A549 treated with DMSO at 1 μM for 4 hours (cell line): ENCODE measurements around the gene RETREG3. TPM values are rescaled to one million over a fixed set of nuclear protein-coding genes. Genes with fewer than 3 reads are reported as not detected.

Experiments
- total RNA-seq: library from RNA; stranded (reverse); fragments of 200-300 nt; extraction: Qiagen RNA extraction; gene quantifications from 5 replicates; pipeline ENCODE4 v1.2.3, GENCODE V29; 2022; ENCODE audit warnings: low read depth

The RETREG3 gene
- total RNA-seq = 28.1 to 34.5 TPM (median 32.2 TPM) in 5 replicates

GRCh38 chr17:42609182-42609813 lies at the start of gene RETREG3, which contains the start of gene TUBG1:
TSS of gene RETREG3 (minus strand) at chr17:42609374. CDS start at chr17:42609324, 50 bp downstream.
TSS of gene TUBG1 (plus strand) at chr17:42609683. CDS start at chr17:42609738, 55 bp downstream.

GRCh38 chr17:42577532-42578281 lies 31.5 kb downstream of the RETREG3 start, which contains the start of gene PSMC3IP:
TSS of gene PSMC3IP (minus strand) at chr17:42577729. CDS start at chr17:42577686, 43 bp downstream.

GRCh38 chr17:42566883-42567573 lies 42.1 kb downstream of the RETREG3 start, which contains the start of gene MLX:
TSS of gene MLX (plus strand) at chr17:42567100. CDS start at chr17:42567125, 25 bp downstream.

GRCh38 chr17:42561897-42562387 lies 47.2 kb downstream of the RETREG3 start, which contains the start of gene COASY:
TSS of gene COASY (plus strand) at chr17:42562148. CDS start at chr17:42562623, 475 bp downstream.

GRCh38 chr17:42552736-42553135 lies 56.4 kb downstream of the RETREG3 start, which contains the start of gene HSD17B1:
TSS of gene HSD17B1 (plus strand) at chr17:42552923. CDS start at chr17:42552934, 11 bp downstream.

GRCh38 chr17:42536048-42536371 lies 73.2 kb downstream of the RETREG3 start, which contains the start of gene NAGLU:
TSS of gene NAGLU (plus strand) at chr17:42536241. CDS start at chr17:42536273, 32 bp downstream.

Other genes starting within 250 kb of the RETREG3 start
- gene STAT3, start 220.9 kb downstream of the RETREG3 start, total RNA-seq = 73.6 to 93.7 TPM (median 89.8 TPM) in 5 replicates
- 454 to 515 TPM (median 493 TPM) in 5 replicates for gene CAVIN1, start 186.1 kb downstream of the RETREG3 start, total RNA-seq
- 36.9 to 55.3 TPM (median 45.9 TPM) in 5 replicates for gene ATP6V0A1, start 150.5 kb downstream of the RETREG3 start, total RNA-seq
- 41.6 to 46.5 TPM (median 43.3 TPM) in 5 replicates for gene NAGLU, start 73.1 kb downstream of the RETREG3 start, total RNA-seq
- 0.84 to 1.5 TPM (median 1.4 TPM) in 5 replicates for gene HSD17B1, start 56.5 kb downstream of the RETREG3 start, total RNA-seq
- gene COASY, start 47.2 kb downstream of the RETREG3 start, total RNA-seq = 109 to 137 TPM (median 125 TPM) in 5 replicates
- gene MLX, start 42.3 kb downstream of the RETREG3 start, total RNA-seq = 51.9 to 63.2 TPM (median 59.8 TPM) in 5 replicates
- 35.4 to 41.6 TPM (median 37.2 TPM) in 5 replicates for gene PSMC3IP, start 31.6 kb downstream of the RETREG3 start, total RNA-seq
- gene TUBG1, start 309 bp upstream of the RETREG3 start, total RNA-seq = 140 to 165 TPM (median 152 TPM) in 5 replicates
- gene TUBG2, start 49.9 kb upstream of the RETREG3 start, total RNA-seq = 18.0 to 26.0 TPM (median 23.3 TPM) in 5 replicates
- 16.0 to 20.7 TPM (median 16.6 TPM) in 5 replicates for gene PLEKHH3, start 67.6 kb upstream of the RETREG3 start, total RNA-seq
- 0.24 to 0.46 TPM (median 0.37 TPM) in 5 replicates for gene CCR10, start 72.5 kb upstream of the RETREG3 start, total RNA-seq
- 5.6 to 7.0 TPM (median 6.3 TPM) in 5 replicates for gene CNTNAP1, start 73.2 kb upstream of the RETREG3 start, total RNA-seq
- 8.4 to 12.4 TPM (median 11.1 TPM) in 5 replicates for gene EZH1, start 135.7 kb upstream of the RETREG3 start, total RNA-seq
- 0.69 to 1.2 TPM (median 0.85 TPM) in 5 replicates for gene RAMP2, start 151.9 kb upstream of the RETREG3 start, total RNA-seq
- 124 to 130 TPM (median 127 TPM) in 5 replicates for gene VPS25, start 164.1 kb upstream of the RETREG3 start, total RNA-seq
- 0.56 to 2.4 TPM (median 1.6 TPM) in 5 replicates for gene WNK4, start 171.2 kb upstream of the RETREG3 start, total RNA-seq
- 118 to 145 TPM (median 129 TPM) in 5 replicates for gene COA3, start 189.3 kb upstream of the RETREG3 start, total RNA-seq
- 0.05 to 0.28 TPM (median 0.05 TPM) in 4 of 5 replicates, not detected in the other for gene CNTD1, start 189.5 kb upstream of the RETREG3 start, total RNA-seq
- gene BECN1, start 214.9 kb upstream of the RETREG3 start, total RNA-seq = 77.4 to 103 TPM (median 83.0 TPM) in 5 replicates
- 239 to 264 TPM (median 256 TPM) in 5 replicates for gene PSME3, start 224.0 kb upstream of the RETREG3 start, total RNA-seq
- 1.9 to 3.0 TPM (median 2.2 TPM) in 5 replicates for gene AOC2, start 235.2 kb upstream of the RETREG3 start, total RNA-seq
- 0.99 to 2.0 TPM (median 1.5 TPM) in 5 replicates for gene AOC3, start 241.8 kb upstream of the RETREG3 start, total RNA-seq